ENCODE data around the gene NGB. TPM values are rescaled to one million over a fixed set of nuclear protein-coding genes. Genes with fewer than 3 reads are reported as not detected.
"Not testable (repeated sequence)": the region's sequence is repeated elsewhere in the genome, so short reads cannot be mapped to it uniquely, and the experiment has no call there.

NGB gene, protein sequence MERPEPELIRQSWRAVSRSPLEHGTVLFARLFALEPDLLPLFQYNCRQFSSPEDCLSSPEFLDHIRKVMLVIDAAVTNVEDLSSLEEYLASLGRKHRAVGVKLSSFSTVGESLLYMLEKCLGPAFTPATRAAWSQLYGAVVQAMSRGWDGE
- not detected for total RNA-seq
- polyA plus RNA-seq (2013, experiment 1 of 2), result not detected
- polyA plus RNA-seq (2013, experiment 2 of 2), result 0.12 TPM
- long read RNA-seq, experiment 1, result 0 reads
- long read RNA-seq, experiment 2, result 0 reads
- long read RNA-seq, experiment 3, result 0 reads
- long read RNA-seq, experiment 4, result 0 reads

DNA sequence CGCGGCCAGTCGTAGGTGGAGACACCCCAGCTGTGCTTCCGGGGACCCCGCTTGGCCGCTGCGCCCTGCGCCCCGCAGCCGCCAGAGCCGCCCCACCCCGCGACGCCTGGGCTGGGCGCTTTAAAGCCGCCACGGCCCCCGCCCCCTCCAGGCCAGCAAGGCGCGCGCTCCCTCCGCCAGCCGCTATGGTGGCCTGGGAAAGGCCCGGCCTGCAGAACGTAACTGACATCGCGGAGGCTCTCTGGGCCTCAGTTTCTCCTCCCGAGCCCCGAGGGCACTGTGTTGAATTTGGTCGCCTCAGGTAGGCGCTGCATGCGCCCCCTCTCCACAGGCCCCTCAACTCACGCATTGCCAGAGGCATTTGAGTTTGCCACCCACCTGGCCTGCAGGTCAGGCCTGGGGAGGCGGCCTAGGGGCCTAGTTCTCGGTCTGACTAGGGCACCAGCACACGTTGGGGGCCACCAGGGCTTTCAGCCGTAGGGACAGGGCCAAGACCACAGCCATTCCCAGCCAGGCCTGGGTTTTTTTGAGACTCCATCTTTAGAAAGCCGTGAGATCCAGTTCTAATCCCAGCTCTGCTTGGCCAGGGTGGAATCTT, at the start of gene NGB:
NGB (minus strand) TSS at position 94 of the 598 bp plus-strand sequence. CDS start 269 bp downstream, outside the sequence.
- DNase-seq, result peak; percentile 67
- no peaks in the 10 kb centered on the region for H3K36me3 ChIP-seq (ENCODE audit: control insufficient read depth, insufficient read depth, low read length)
- Mint-ChIP-seq H3K27ac (no peak within 1 kb of the TSS), H3K4me1 (peaks cover 3% of the 10 kb centered on the region), H3K4me3 (peak within 1 kb of the TSS; percentile 39), H3K9me3 (no peaks in the 10 kb centered on the region), H3K36me3 (ENCODE audit: low read depth) (no peaks in the 10 kb centered on the region), H3K27me3 (ENCODE audit: insufficient read depth) (peaks cover 66% of the 10 kb centered on the region)
- H3K9ac ChIP-seq (ENCODE audit: extremely low read depth, low read length, poor library complexity, severe bottlenecking), result no peak within 1 kb of the TSS
- H3K9me3 ChIP-seq (ENCODE audit: control insufficient read depth, low read length), result no peaks in the 10 kb centered on the region
- H3K4me3 ChIP-seq (ENCODE audit: low read length), result peak within 1 kb of the TSS; percentile 45
- no peaks in the 10 kb centered on the region for H3K4me1 ChIP-seq (ENCODE audit: control insufficient read depth, insufficient read depth, low read length)
- TF ChIP-seq, protein P1, sequence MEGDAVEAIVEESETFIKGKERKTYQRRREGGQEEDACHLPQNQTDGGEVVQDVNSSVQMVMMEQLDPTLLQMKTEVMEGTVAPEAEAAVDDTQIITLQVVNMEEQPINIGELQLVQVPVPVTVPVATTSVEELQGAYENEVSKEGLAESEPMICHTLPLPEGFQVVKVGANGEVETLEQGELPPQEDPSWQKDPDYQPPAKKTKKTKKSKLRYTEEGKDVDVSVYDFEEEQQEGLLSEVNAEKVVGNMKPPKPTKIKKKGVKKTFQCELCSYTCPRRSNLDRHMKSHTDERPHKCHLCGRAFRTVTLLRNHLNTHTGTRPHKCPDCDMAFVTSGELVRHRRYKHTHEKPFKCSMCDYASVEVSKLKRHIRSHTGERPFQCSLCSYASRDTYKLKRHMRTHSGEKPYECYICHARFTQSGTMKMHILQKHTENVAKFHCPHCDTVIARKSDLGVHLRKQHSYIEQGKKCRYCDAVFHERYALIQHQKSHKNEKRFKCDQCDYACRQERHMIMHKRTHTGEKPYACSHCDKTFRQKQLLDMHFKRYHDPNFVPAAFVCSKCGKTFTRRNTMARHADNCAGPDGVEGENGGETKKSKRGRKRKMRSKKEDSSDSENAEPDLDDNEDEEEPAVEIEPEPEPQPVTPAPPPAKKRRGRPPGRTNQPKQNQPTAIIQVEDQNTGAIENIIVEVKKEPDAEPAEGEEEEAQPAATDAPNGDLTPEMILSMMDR (conservative IDR thresholded peaks at IDR 0.05), result no peak
- 26 to 60% methylated on average over 10 to 38 of the region's 38 CpGs for WGBS, 2 experiments (ENCODE audit: insufficient coverage in 1 of 2, insufficient read length in 1 of 2)
- no peak within 1 kb of the TSS for H3K27ac ChIP-seq (ENCODE audit: low read depth, low read length)
- H3K27me3 ChIP-seq (ENCODE audit: control insufficient read depth, insufficient read depth, low read length, poor library complexity, severe bottlenecking), result peaks cover 59% of the 10 kb centered on the region

- Histone ChIP-seq H3K36me3 (ENCODE audit: control insufficient read depth, insufficient read depth, low read length) (no peaks in the 10 kb centered on the region), H3K4me1 (ENCODE audit: control insufficient read depth, insufficient read depth, low read length) (peaks cover 7% of the 10 kb centered on the region), H3K27me3 (ENCODE audit: control insufficient read depth, insufficient read depth, low read length, poor library complexity, severe bottlenecking) (no peaks in the 10 kb centered on the region), H3K4me3 (ENCODE audit: low read length) (peak within 1 kb of the TSS; percentile 82), H3K9ac (ENCODE audit: extremely low read depth, low read length, poor library complexity, severe bottlenecking) (peak within 1 kb of the TSS; percentile 96), H3K9me3 (ENCODE audit: control insufficient read depth, low read length) (no peaks in the 10 kb centered on the region), H3K27ac (ENCODE audit: low read depth, low read length) (peak within 1 kb of the TSS; percentile 97)
- H3K4me3 Mint-ChIP-seq, result peak within 1 kb of the TSS; percentile 94
- H3K27me3 Mint-ChIP-seq (ENCODE audit: insufficient read depth), result no peaks in the 10 kb centered on the region
- H3K9me3 Mint-ChIP-seq, result no peaks in the 10 kb centered on the region
- H3K27ac Mint-ChIP-seq, result peak within 1 kb of the TSS; percentile 100
- peaks cover 3% of the 10 kb centered on the region for H3K36me3 Mint-ChIP-seq (ENCODE audit: low read depth)
- TF ChIP-seq, protein P1 (conservative IDR thresholded peaks at IDR 0.05), result peak; percentile 74
- 0% methylated on average over 20 to 69 of the region's 69 CpGs for WGBS, 2 experiments (ENCODE audit: insufficient coverage in 1 of 2, insufficient read length in 1 of 2)
- peaks cover 37% of the 10 kb centered on the region for H3K4me1 Mint-ChIP-seq
- peak; percentile 99 for DNase-seq
Measured at GRCh38 chr14:77320238-77320935, 49.4 kb upstream of the NGB start, which contains the start of gene POMT2. Gene POMT2, minus strand, starts transcription at chr14:77320883. Its CDS starts 202 bp downstream, at chr14:77320681.

- H3K4me3 ChIP-seq (ENCODE audit: low read length), result peak overlapping the region; percentile 82
- peak overlapping the region; percentile 94 for H3K27ac Mint-ChIP-seq
- H3K27ac ChIP-seq (ENCODE audit: low read depth, low read length), result no peak overlapping the region
- no peaks in the 10 kb centered on the region for H3K9me3 Mint-ChIP-seq
- peaks cover 47% of the 10 kb centered on the region for H3K4me1 Mint-ChIP-seq
- DNase-seq, result no peak
- H3K27me3 Mint-ChIP-seq (ENCODE audit: insufficient read depth), result no peaks in the 10 kb centered on the region
- H3K36me3 ChIP-seq (ENCODE audit: control insufficient read depth, insufficient read depth, low read length), result no peaks in the 10 kb centered on the region
- peaks cover 17% of the 10 kb centered on the region for H3K4me1 ChIP-seq (ENCODE audit: control insufficient read depth, insufficient read depth, low read length)
- H3K36me3 Mint-ChIP-seq (ENCODE audit: low read depth), result peaks cover 3% of the 10 kb centered on the region
- no peaks in the 10 kb centered on the region for H3K9me3 ChIP-seq (ENCODE audit: control insufficient read depth, low read length)
- whole genome bisulfite sequencing, 2 experiments (ENCODE audit: insufficient coverage in 1 of 2, insufficient read length in 1 of 2), result 77 to 78% methylated on average over 5 of the region's 5 CpGs
- H3K27me3 ChIP-seq (ENCODE audit: control insufficient read depth, insufficient read depth, low read length, poor library complexity, severe bottlenecking), result no peaks in the 10 kb centered on the region
- H3K4me3 Mint-ChIP-seq, result peak overlapping the region; percentile 94
- H3K9ac ChIP-seq (ENCODE audit: extremely low read depth, low read length, poor library complexity, severe bottlenecking), result no peak overlapping the region
- TF ChIP-seq, protein P1 (conservative IDR thresholded peaks at IDR 0.05), result no peak
Measured at GRCh38 chr14:77319422-77319821, 48.4 kb upstream of the NGB start.

DNA sequence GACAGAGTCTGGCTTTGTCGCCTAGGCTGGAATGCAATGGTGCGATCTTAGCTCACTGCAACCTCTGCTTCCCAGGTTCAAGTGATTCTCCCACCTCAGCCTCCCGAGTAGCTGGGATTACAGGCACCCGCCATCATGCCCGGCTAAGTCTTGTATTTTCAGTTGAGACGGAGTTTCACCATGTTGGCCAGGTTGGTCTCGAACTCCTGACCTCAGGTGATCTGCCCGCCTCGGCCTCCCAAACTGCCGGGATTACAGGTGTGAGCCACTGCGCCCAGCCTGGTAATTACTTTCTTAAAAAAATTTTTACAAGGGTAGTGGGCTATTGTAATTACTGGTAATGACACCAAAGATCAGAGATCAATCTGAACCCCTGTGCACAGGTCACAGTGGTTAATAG, 47.8 kb upstream of the NGB start:
- DNase-seq; H3K36me3 Mint-ChIP-seq (ENCODE audit: low read depth); H3K9me3 Mint-ChIP-seq; H3K4me3 Mint-ChIP-seq; H3K27ac Mint-ChIP-seq; H3K36me3 ChIP-seq (ENCODE audit: control insufficient read depth, insufficient read depth, low read length); H3K27ac ChIP-seq (ENCODE audit: low read depth, low read length); H3K27me3 ChIP-seq (ENCODE audit: control insufficient read depth, insufficient read depth, low read length, poor library complexity, severe bottlenecking); H3K9me3 ChIP-seq (ENCODE audit: control insufficient read depth, low read length); H3K9ac ChIP-seq (ENCODE audit: extremely low read depth, low read length, poor library complexity, severe bottlenecking); H3K27me3 Mint-ChIP-seq (ENCODE audit: insufficient read depth): not testable (repeated sequence)
- peaks cover 53% of the 10 kb centered on the region for H3K4me1 Mint-ChIP-seq
- Histone ChIP-seq H3K4me1 (ENCODE audit: control insufficient read depth, insufficient read depth, low read length) (peaks cover 23% of the 10 kb centered on the region), H3K4me3 (ENCODE audit: low read length) (peak overlapping the region; percentile 82)
- WGBS, 2 experiments (ENCODE audit: insufficient coverage in 1 of 2, insufficient read length in 1 of 2), result 82 to 97% methylated on average over 7 to 11 of the region's 11 CpGs

Measured in endodermal cell (in vitro differentiated cells).